ENCODE data around the gene CYP2S1.

DNA sequence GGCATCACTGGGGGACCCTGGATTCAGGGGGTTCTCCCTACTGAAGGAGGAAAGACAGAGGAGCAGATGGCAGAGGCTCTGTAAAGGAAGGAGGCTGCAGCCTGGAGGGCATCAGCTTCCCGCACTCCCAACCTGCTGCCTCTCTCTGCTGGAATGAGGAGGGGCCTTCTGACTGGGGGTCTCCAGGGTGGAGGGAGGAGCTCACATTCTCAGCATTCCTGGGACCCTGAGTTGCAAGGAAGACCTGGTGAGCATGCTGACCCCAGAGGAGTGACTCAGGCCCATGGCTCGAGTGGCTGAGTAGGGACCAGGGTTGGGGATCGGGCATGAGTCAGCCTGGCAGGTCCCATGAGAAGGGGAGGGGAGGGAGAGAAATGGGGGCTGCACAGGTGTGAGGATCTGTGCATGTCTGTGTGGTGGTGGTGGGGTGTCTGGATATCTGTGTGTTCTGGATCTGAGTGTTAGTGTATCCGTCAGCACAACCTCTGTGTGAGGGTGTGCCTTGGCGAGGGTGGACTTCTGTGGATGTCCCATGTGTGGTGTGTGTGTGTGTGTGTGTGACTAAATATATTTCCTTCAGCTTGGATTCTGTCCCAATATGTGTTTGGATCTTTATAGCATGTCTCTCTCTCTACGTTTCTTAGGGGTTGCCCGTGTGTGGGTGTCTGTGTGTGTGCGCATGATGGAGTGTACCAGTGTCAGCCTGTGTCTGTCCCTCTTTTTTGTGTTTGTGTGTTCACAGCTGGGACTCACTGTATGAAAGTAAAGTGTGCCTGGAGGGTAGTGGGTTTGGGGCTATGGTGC is 30.6 kb downstream of the CYP2S1 start:
- TF ChIP-seq, protein P1, sequence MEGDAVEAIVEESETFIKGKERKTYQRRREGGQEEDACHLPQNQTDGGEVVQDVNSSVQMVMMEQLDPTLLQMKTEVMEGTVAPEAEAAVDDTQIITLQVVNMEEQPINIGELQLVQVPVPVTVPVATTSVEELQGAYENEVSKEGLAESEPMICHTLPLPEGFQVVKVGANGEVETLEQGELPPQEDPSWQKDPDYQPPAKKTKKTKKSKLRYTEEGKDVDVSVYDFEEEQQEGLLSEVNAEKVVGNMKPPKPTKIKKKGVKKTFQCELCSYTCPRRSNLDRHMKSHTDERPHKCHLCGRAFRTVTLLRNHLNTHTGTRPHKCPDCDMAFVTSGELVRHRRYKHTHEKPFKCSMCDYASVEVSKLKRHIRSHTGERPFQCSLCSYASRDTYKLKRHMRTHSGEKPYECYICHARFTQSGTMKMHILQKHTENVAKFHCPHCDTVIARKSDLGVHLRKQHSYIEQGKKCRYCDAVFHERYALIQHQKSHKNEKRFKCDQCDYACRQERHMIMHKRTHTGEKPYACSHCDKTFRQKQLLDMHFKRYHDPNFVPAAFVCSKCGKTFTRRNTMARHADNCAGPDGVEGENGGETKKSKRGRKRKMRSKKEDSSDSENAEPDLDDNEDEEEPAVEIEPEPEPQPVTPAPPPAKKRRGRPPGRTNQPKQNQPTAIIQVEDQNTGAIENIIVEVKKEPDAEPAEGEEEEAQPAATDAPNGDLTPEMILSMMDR (conservative IDR thresholded peaks at IDR 0.05; ENCODE audit: low read length): no peak
- TF ChIP-seq EZH2phosphoT487 (IDR thresholded peaks at IDR 0.05; ENCODE audit: borderline replicate concordance): no peak
